GM23248 (cell line): ENCODE results near the gene CDH4. TPM values are rescaled to one million over a fixed set of nuclear protein-coding genes. Genes with fewer than 3 reads are reported as not detected.

Experiments
- DNase-seq: peaks from one replicate; pipeline ENCODE4 v3.0.0-alpha.2; 2015
- H2AFZ ChIP-seq: fragments of 200-600 bp; sonication (generic); 2 replicates; pipeline ENCODE4 v1.6.1; 2016; ENCODE audit warnings: antibody characterized with exemption
- H3F3A ChIP-seq: fragments of 200-600 bp; sonication (generic); 2 replicates; pipeline ENCODE4 v1.6.1; 2016; ENCODE audit warnings: mild to moderate bottlenecking, antibody characterized with exemption, mixed run types; ENCODE audit not compliant: insufficient read depth
- H3K27ac ChIP-seq: fragments of 200-600 bp; sonication (generic); 2 replicates; pipeline ENCODE4 v1.5.1; 2016; ENCODE audit warnings: mild to moderate bottlenecking
- H3K27me3 ChIP-seq: fragments of 200-600 bp; sonication (generic); replicated peaks from 2 replicates; pipeline ENCODE4 v1.6.1; 2016; ENCODE audit warnings: mild to moderate bottlenecking; ENCODE audit not compliant: insufficient read depth
- H3K36me3 ChIP-seq: fragments of 200-600 bp; sonication (generic); 2 replicates; pipeline ENCODE4 v1.6.1; 2016; ENCODE audit warnings: low read depth, mild to moderate bottlenecking
- H3K4me1 ChIP-seq: fragments of 200-600 bp; sonication (generic); 2 replicates; pipeline ENCODE4 v1.6.1; 2016; ENCODE audit warnings: mild to moderate bottlenecking; ENCODE audit not compliant: insufficient read depth
- H3K4me2 ChIP-seq: fragments of 200-600 bp; sonication (generic); one replicate; pipeline ENCODE4 v1.6.1; 2016; ENCODE audit warnings: mild to moderate bottlenecking; ENCODE audit not compliant: unreplicated experiment
- H3K4me3 ChIP-seq: fragments of 200-600 bp; sonication (generic); 2 replicates; pipeline ENCODE4 v1.5.1; 2016; ENCODE audit warnings: mild to moderate bottlenecking
- H3K79me2 ChIP-seq: fragments of 200-600 bp; sonication (generic); 2 replicates; pipeline ENCODE4 v1.6.1; 2016; ENCODE audit warnings: mild to moderate bottlenecking; ENCODE audit not compliant: insufficient read depth
- H3K9ac ChIP-seq: fragments of 200-600 bp; sonication (generic); 2 replicates; pipeline ENCODE4 v1.6.1; 2016; ENCODE audit warnings: mild to moderate bottlenecking
- H3K9me2 ChIP-seq: fragments of 200-600 bp; sonication (generic); 2 replicates; pipeline ENCODE4 v1.6.1; 2016; ENCODE audit warnings: mixed run types, mild to moderate bottlenecking, moderate library complexity; ENCODE audit not compliant: insufficient read depth
- H3K9me3 ChIP-seq: fragments of 200-600 bp; sonication (generic); one replicate; pipeline ENCODE4 v1.6.1; 2017; ENCODE audit warnings: low read depth
- H4K20me1 ChIP-seq: fragments of 200-600 bp; sonication (generic); 2 replicates; pipeline ENCODE4 v1.6.0; 2016; ENCODE audit not compliant: insufficient read depth
- EZH2 ChIP-seq: fragments of 200-600 bp; sonication (generic); IDR thresholded peaks from 2 replicates; pipeline ENCODE4 v1.6.1; 2018; ENCODE audit warnings: antibody characterized with exemption, mild to moderate bottlenecking; ENCODE audit not compliant: insufficient read depth, poor library complexity, severe bottlenecking
- EZH2phosphoT487 ChIP-seq: fragments of 200-600 bp; sonication (generic); IDR thresholded peaks from 2 replicates; pipeline ENCODE4 v1.6.1; 2018; ENCODE audit warnings: antibody characterized with exemption, moderate library complexity, mild to moderate bottlenecking, low read depth; ENCODE audit not compliant: insufficient read depth
- WGBS, 2 experiments: methylation state at CpG; one replicate each; pipeline ENCODE4 v1.1.6; 2015 to 2017; ENCODE audit warnings: low lambda C conversion rate in 2 of 2, low coverage in 1 of 2; ENCODE audit errors: missing lambda C conversion rate in 2 of 2; 5-methylcytosine and 5-hydroxymethylcytosine counted together
- in situ Hi-C: fragments of 300-500 bp; cut with MboI; formaldehyde crosslinking; loops from 2 replicates; pipeline ENCODE4 v1.15.0; 2020
- polyA plus RNA-seq: library from polyadenylated mRNA; unstranded; fragments of >200 nt; fragmentation: Nextera tagmentation; extraction: Ambion mirVana; gene quantifications from 2 replicates; pipeline ENCODE4 v1.2.1, GENCODE V29; 2016
- total RNA-seq: library from RNA; depleted of rRNA; stranded (reverse); fragments of >200 nt; shearing (Covaris generic); gene quantifications from 2 replicates; pipeline ENCODE4 v1.2.3, GENCODE V29; 2014

CDH4 gene
- total and polyA plus RNA-seq, 2 experiments from 2014 or later, result 1.1 to 3.9 TPM

DNA sequence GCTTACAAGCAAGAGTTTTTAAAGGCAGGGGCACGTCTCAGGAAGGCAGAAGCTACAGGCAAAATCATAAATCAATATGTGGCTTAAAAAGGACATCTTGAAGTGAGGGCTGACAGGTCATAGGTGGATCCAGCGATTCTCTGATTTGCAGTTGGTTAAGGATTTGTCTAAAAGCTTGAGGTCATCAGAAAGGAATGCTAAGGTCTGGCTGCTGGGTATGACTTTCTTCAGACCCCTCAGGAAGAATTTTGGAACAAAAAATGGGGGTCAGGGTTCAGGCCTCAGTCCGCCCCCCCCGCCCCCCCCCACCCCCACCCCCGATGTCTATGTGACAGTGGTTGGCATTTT lies 261.9 kb downstream of the CDH4 start:
- WGBS, 2 experiments, result 15 to 21% methylated on average over 5 of the region's 5 CpGs

DNA sequence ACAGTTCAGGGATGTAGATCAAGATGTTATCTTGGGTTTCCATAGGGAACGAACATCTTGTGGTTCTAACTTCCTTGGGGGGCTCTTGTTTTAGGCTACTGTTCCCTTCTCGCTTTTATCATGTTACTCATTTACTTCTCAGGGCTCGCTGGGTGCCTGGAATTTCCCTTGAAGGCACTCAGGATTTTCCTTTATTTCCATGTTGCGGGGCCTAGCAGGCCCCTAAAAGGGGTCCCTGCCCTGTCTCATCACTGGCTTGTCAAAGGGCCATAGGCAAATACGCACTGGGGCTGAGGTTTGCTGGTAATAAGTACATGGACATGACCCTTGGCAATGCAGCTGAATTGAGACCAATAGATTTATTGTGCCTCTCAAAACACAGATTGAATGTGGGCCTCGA lies 262.3 kb downstream of the CDH4 start:
- Histone ChIP-seq H4K20me1 (no peaks in the 10 kb centered on the region), H3K9me3 (no peaks in the 10 kb centered on the region), H3K79me2 (no peaks in the 10 kb centered on the region), H3K4me1 (no peaks in the 10 kb centered on the region), H3F3A (no peaks in the 10 kb centered on the region), H3K27ac (no peak overlapping the region), H3K36me3 (no peaks in the 10 kb centered on the region), H3K9me2 (no peaks in the 10 kb centered on the region), H3K4me3 (no peak overlapping the region), H2AFZ (no peak overlapping the region), H3K9ac (no peak overlapping the region), H3K4me2 (no peak overlapping the region), H3K27me3 (no peaks in the 10 kb centered on the region)
- TF ChIP-seq EZH2phosphoT487 (no peak), EZH2 (no peak)
- no peak for DNase-seq
- 53 to 60% methylated on average over 6 of the region's 6 CpGs for WGBS, 2 experiments
- in situ Hi-C loops, result no loop called here

More for the DNA sequence above, 261.9 kb downstream of the CDH4 start:
- H2AFZ ChIP-seq, result no peak overlapping the region
- no peaks in the 10 kb centered on the region for H3K36me3 ChIP-seq
- no peaks in the 10 kb centered on the region for H3K9me2 ChIP-seq
- no peak overlapping the region for H3K4me3 ChIP-seq
- no peak for TF ChIP-seq EZH2phosphoT487
- TF ChIP-seq EZH2, result no peak
- H3K79me2 ChIP-seq, result no peaks in the 10 kb centered on the region
- no peaks in the 10 kb centered on the region for H4K20me1 ChIP-seq
- no peak for DNase-seq
- in situ Hi-C loops, result no loop called here
- no peak overlapping the region for H3K9ac ChIP-seq
- no peak overlapping the region for H3K27ac ChIP-seq
- no peaks in the 10 kb centered on the region for H3K9me3 ChIP-seq
- no peaks in the 10 kb centered on the region for H3K4me1 ChIP-seq
- H3K27me3 ChIP-seq, result no peaks in the 10 kb centered on the region
- H3K4me2 ChIP-seq, result no peak overlapping the region
- no peaks in the 10 kb centered on the region for H3F3A ChIP-seq

DNA sequence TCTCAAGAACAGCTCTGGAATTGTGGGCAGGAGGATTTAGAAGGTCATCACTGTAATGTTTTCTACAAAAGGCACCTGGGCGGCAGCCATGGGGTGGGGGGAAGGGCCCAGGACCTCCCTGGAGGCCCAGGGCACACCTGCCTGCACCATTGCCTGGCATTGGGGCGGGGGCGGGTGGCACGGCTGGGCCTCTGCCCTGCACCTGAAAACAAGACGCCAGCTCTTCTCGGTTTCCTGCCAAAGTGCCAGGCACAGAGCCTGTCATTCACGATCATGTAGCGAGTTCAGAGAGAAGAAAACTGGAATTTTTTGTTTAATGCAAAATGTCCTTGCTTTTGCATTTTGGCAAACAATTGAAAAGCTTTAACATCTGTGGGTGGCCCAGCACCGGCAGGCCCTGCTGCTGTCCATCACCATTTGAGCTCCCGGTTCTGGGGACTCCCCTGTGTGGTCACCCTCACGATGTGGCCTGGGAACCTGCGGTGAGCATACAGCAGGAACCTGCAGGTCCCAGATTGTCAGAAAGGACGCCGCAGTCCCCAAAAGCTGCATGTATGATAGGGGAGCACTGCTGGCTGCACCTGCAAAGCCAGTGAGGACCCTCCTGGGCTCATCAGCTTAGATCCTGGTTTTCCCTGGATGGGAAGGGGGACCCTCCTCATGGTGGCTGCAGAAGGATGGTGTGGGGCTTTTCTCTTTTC lies 262.9 kb downstream of the CDH4 start:
- no peak for TF ChIP-seq EZH2
- no peak for TF ChIP-seq EZH2phosphoT487
- no peak overlapping the region for H3K4me2 ChIP-seq
- H3K27ac ChIP-seq, result no peak overlapping the region
- no peaks in the 10 kb centered on the region for H3K9me3 ChIP-seq
- H4K20me1 ChIP-seq, result no peaks in the 10 kb centered on the region
- in situ Hi-C loops, result no loop called here
- no peaks in the 10 kb centered on the region for H3K27me3 ChIP-seq
- WGBS, 2 experiments, result 52 to 60% methylated on average over 14 of the region's 14 CpGs
- DNase-seq, result no peak
- no peak overlapping the region for H2AFZ ChIP-seq
- no peaks in the 10 kb centered on the region for H3F3A ChIP-seq
- H3K9me2 ChIP-seq, result no peaks in the 10 kb centered on the region
- no peaks in the 10 kb centered on the region for H3K36me3 ChIP-seq
- no peaks in the 10 kb centered on the region for H3K4me1 ChIP-seq
- H3K79me2 ChIP-seq, result no peaks in the 10 kb centered on the region
- no peak overlapping the region for H3K9ac ChIP-seq
- H3K4me3 ChIP-seq, result no peak overlapping the region

DNA sequence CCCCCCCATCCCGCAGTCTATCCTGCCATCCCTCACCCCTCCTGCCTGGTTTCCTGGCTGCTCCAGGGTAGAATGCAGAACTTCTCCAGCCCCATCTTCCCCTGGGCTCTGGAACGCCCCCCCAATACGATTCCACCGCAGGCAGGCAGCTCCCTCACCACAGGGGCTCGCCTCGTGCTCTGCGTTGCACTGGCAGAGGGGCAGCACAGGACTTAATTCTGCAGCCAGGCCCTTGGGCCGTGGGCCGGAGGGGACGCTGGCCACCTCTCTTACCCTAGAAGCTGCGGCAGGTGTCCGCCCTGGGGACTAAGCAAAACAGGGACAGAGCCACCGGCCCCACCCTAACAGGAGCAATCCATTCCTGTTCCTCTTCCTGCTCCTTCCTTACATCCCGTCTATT lies 263.9 kb downstream of the CDH4 start:
- in situ Hi-C loops, result no loop called here
- TF ChIP-seq EZH2phosphoT487, result no peak
- TF ChIP-seq EZH2, result no peak
- H3K79me2 ChIP-seq, result no peaks in the 10 kb centered on the region
- no peak overlapping the region for H3K27ac ChIP-seq
- no peak for DNase-seq
- no peak overlapping the region for H3K9ac ChIP-seq
- H3K4me2 ChIP-seq, result no peak overlapping the region
- no peaks in the 10 kb centered on the region for H3K9me2 ChIP-seq
- H3K27me3 ChIP-seq, result no peaks in the 10 kb centered on the region
- no peak overlapping the region for H2AFZ ChIP-seq
- no peaks in the 10 kb centered on the region for H4K20me1 ChIP-seq
- no peaks in the 10 kb centered on the region for H3K4me1 ChIP-seq
- no peaks in the 10 kb centered on the region for H3K9me3 ChIP-seq
- no peaks in the 10 kb centered on the region for H3F3A ChIP-seq
- no peaks in the 10 kb centered on the region for H3K36me3 ChIP-seq
- no peak overlapping the region for H3K4me3 ChIP-seq
- WGBS, 2 experiments, result 44 to 48% methylated on average over 13 to 14 of the region's 14 CpGs
